ENCODE data around the gene NUP133.

DNA sequence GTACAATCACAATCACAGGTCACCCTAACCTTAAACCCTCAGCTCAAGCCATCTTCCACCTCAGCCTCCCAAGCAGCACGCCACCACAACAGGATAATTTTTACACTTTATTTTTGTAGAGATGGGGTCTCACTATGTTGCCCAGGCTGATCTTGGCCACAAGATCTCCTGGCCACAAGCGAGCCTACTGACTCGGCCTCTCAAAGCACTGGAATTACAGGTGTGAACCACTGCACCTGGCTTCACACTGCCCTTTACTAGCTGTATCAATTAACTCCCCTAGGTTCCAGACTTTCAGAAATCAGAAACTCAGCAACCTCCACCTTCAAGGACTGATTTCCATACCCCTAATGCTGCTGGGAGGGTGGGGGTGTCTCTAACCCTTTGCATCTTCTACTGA, 37.0 kb downstream of the NUP133 start:
- TF ChIP-seq, protein P1, sequence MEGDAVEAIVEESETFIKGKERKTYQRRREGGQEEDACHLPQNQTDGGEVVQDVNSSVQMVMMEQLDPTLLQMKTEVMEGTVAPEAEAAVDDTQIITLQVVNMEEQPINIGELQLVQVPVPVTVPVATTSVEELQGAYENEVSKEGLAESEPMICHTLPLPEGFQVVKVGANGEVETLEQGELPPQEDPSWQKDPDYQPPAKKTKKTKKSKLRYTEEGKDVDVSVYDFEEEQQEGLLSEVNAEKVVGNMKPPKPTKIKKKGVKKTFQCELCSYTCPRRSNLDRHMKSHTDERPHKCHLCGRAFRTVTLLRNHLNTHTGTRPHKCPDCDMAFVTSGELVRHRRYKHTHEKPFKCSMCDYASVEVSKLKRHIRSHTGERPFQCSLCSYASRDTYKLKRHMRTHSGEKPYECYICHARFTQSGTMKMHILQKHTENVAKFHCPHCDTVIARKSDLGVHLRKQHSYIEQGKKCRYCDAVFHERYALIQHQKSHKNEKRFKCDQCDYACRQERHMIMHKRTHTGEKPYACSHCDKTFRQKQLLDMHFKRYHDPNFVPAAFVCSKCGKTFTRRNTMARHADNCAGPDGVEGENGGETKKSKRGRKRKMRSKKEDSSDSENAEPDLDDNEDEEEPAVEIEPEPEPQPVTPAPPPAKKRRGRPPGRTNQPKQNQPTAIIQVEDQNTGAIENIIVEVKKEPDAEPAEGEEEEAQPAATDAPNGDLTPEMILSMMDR (conservative IDR thresholded peaks at IDR 0.05; ENCODE audit: low read length) = no peak
- TF ChIP-seq EZH2phosphoT487 (IDR thresholded peaks at IDR 0.05; ENCODE audit: borderline replicate concordance) = no peak
